DND-41 (cell line): ENCODE data around the gene TMEM185B.

Source experiments
- EZH2 ChIP-seq: IDR thresholded peaks from 3 replicates; pipeline ENCODE4 v1.6.1; 2012; ENCODE audit warnings: borderline replicate concordance, low read depth, mild to moderate bottlenecking, moderate library complexity, low read length, inconsistent platforms; ENCODE audit not compliant: severe bottlenecking
- TF ChIP-seq, protein P1 (sequence below): IDR thresholded peaks from 2 replicates; pipeline ENCODE4 v1.5.1; 2012; ENCODE audit warnings: borderline replicate concordance, low read length, moderate library complexity, mild to moderate bottlenecking; ENCODE audit not compliant: poor library complexity, severe bottlenecking; ENCODE audit errors: extremely low read depth

DNA sequence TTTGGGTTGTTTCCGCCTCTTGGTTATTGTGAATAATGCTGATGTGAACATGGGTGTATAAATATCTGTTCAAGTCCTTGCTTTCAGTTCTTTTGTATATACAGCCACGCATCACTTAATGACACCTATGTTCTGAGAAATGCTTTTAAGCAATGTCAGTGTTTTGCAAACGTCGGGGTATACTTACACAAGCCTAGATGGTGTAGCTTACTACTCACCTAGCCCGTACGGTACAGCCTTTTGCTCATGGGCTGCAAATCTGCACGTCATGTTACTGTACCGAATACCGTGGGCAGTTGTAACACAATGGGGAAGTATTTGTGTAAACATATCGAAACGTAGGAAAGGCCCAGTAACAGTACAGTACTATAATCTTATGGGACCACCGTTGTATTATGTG is 41.8 kb upstream of the TMEM185B start:
- TF ChIP-seq, protein P1, sequence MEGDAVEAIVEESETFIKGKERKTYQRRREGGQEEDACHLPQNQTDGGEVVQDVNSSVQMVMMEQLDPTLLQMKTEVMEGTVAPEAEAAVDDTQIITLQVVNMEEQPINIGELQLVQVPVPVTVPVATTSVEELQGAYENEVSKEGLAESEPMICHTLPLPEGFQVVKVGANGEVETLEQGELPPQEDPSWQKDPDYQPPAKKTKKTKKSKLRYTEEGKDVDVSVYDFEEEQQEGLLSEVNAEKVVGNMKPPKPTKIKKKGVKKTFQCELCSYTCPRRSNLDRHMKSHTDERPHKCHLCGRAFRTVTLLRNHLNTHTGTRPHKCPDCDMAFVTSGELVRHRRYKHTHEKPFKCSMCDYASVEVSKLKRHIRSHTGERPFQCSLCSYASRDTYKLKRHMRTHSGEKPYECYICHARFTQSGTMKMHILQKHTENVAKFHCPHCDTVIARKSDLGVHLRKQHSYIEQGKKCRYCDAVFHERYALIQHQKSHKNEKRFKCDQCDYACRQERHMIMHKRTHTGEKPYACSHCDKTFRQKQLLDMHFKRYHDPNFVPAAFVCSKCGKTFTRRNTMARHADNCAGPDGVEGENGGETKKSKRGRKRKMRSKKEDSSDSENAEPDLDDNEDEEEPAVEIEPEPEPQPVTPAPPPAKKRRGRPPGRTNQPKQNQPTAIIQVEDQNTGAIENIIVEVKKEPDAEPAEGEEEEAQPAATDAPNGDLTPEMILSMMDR, result no peak
- no peak for TF ChIP-seq EZH2
